Activated CD8-positive, alpha-beta T cell treated with anti-CD3 and anti-CD28 coated beads, Interleukin-2, amount 10 ng/mL, durations not matched to agents 7 days and 5 days (primary cell): ENCODE results near the gene EP300. TPM values are rescaled to one million over a fixed set of nuclear protein-coding genes. Genes with fewer than 3 reads are reported as not detected.
A peak's percentile ranks its signal among the peaks of the same experiment; 100 is the strongest.
"Not testable (repeated sequence)": the region's sequence is repeated elsewhere in the genome, so short reads cannot be mapped to it uniquely, and the experiment has no call there.

Experiments
- ATAC-seq: fragments of 150-1000 bp; cut with Tn5 transposase; one replicate; pipeline ENCODE4 v1.10.0; 2021; ENCODE audit warnings: moderate library complexity
- CTCF ChIA-PET: fragments of 350-600 bp; sonication (Branson Sonifier 250); formaldehyde crosslinking; loops from one replicate; lab custom pipeline; 2021; ENCODE audit warnings: antibody characterized with exemption; lab: Charles Lee
- POLR2A ChIA-PET: fragments of 350-600 bp; sonication (Branson Sonifier 250); formaldehyde crosslinking; loops from one replicate; lab custom pipeline; 2021; ENCODE audit warnings: antibody characterized with exemption; lab: Charles Lee
- DNase-seq: peaks from one replicate; pipeline ENCODE4 v3.0.0-alpha.2; 2020
- H3K27ac Mint-ChIP-seq: one replicate; pipeline ENCODE4 v1.8.0; 2021; ENCODE audit warnings: mild to moderate bottlenecking, mixed read lengths
- H3K27me3 Mint-ChIP-seq: one replicate; pipeline ENCODE4 v1.8.0; 2021; ENCODE audit warnings: low read depth, mixed read lengths
- H3K36me3 Mint-ChIP-seq: one replicate; pipeline ENCODE4 v1.8.0; 2021; ENCODE audit warnings: low read depth, mixed read lengths
- H3K4me1 Mint-ChIP-seq: one replicate; pipeline ENCODE4 v1.8.0; 2021; ENCODE audit warnings: low read depth, mixed read lengths
- H3K4me3 Mint-ChIP-seq: one replicate; pipeline ENCODE4 v1.8.0; 2021; ENCODE audit warnings: mild to moderate bottlenecking, mixed read lengths
- H3K9me3 Mint-ChIP-seq: one replicate; pipeline ENCODE4 v1.8.0; 2022; ENCODE audit warnings: mixed read lengths; ENCODE audit not compliant: insufficient read depth
- total RNA-seq, 2 experiments: library from RNA; stranded (reverse); gene quantifications; one replicate each; pipeline ENCODE4 v1.2.3, GENCODE V29; 2021

The EP300 gene
- total RNA-seq, 2 experiments from 2014 or later: 59.2 to 65.2 TPM

DNA sequence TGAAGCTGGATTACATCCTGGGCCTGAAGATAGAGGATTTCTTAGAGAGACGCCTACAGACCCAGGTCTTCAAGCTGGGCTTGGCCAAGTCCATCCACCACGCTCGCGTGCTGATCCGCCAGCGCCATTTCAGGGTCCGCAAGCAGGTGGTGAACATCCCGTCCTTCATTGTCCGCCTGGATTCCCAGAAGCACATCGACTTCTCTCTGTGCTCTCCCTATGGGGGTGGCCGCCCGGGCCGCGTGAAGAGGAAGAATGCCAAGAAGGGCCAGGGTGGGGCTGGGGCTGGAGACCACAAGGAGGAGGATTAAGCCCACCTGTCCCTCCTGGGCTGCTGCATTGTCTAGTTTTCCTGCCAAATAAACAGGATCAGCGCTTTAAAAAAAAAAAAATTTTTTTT lies 28.1 kb upstream of the EP300 start:
- H3K4me3 Mint-ChIP-seq, CTCF ChIA-PET: not testable (repeated sequence)

DNA sequence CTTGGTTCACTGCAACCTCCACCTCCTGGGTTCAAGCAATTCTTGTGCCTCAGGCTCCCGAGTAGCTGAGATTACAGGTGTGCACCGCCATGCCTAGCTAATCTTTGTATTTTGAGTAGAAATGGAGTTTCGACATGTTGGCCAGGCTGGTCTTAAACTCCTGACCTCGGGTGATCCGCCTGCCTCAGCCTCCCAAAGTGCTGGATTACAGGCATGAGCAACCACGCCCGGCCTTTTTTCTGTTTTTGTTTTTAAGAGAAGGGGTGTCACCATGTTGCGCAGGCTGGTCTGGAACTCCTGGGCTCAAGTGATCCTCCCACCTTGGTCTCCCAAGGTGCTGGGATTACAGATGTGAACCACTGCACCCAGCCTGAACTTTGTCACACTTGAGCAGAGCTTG lies 26.1 kb upstream of the EP300 start:
- H3K27ac Mint-ChIP-seq, H3K27me3 Mint-ChIP-seq, H3K9me3 Mint-ChIP-seq, DNase-seq, H3K36me3 Mint-ChIP-seq, H3K4me1 Mint-ChIP-seq, ATAC-seq, CTCF ChIA-PET, POLR2A ChIA-PET, H3K4me3 Mint-ChIP-seq: not testable (repeated sequence)

More for the DNA sequence above, 28.1 kb upstream of the EP300 start:
- H3K4me1 Mint-ChIP-seq, H3K9me3 Mint-ChIP-seq, POLR2A ChIA-PET, H3K36me3 Mint-ChIP-seq, H3K27me3 Mint-ChIP-seq, ATAC-seq, H3K27ac Mint-ChIP-seq, DNase-seq: not testable (repeated sequence)

DNA sequence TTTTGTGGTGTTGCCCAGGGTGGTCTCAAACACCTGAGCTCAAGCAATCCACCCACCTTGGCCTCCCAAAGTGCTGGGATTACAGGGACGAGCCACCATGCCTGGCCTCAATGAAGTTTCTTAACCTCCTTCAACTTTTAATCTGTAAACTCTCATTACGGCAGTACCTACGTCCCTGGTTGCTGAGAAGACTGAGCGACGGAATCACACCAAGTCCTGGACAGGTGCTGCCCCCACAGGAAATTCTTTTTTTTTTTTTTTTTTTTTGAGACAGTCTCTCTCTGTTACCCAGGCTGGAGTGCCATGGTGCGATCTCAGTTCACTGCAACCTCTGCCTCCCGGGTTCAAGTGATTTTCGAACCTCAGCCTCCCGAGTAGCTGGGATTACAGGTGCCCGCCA lies 24.4 kb upstream of the EP300 start:
- H3K4me3 Mint-ChIP-seq, H3K27me3 Mint-ChIP-seq, CTCF ChIA-PET, ATAC-seq, H3K36me3 Mint-ChIP-seq, H3K9me3 Mint-ChIP-seq, DNase-seq: not testable (repeated sequence)
- POLR2A ChIA-PET: interaction anchor here (0.6 to 1.6 kb wide), 3 partner anchors 24 to 123 kb away, joined by 3 to 4 read pairs (median 4); partner anchors contain the start of gene EP300
- Mint-ChIP-seq H3K4me1 (peaks cover 11% of the 10 kb centered on the region), H3K27ac (peak overlapping the region; percentile 52)

DNA sequence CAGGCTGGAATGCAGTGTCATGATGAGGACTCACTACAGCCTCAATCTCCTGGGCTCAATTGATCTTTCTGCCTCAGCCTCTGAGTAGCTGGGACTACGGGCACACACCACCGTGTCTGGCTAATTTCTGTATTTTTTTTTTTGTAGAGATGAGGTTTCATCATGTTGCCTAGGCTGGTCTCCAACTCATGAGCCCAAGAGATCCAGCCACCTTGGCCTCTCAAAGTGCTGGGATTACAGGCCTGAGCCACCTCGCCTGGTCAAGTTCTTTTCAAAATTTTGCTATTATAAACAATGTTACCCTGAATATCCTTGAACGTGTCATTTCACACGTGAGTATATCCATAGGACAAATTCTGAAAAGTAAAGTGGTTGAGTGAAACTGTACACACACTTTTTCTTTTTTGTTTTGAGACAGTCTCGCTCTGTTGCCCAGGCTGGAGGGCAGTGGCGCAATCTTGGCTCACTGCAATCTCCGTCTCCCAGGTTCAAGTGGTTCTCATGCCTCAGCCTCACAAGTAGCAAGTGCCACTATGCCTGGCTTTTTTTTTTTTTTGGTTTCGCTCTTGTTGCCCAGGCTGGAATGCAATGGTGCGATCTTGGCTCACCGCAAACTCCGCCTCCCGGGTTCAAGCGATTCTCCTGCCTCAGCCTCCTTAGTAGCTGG lies 21.6 kb upstream of the EP300 start:
- H3K36me3 Mint-ChIP-seq: no peaks in the 10 kb centered on the region
- H3K27ac Mint-ChIP-seq: no peak overlapping the region
- peaks cover 11% of the 10 kb centered on the region for H3K4me1 Mint-ChIP-seq
- POLR2A ChIA-PET: no interaction called here
- no peak overlapping the region for H3K4me3 Mint-ChIP-seq
- CTCF ChIA-PET: interaction anchor here (2.0 kb wide), 1 partner anchor 167 kb away, joined by 5 read pairs; no protein-coding TSS in a partner anchor
- DNase-seq (no peak), ATAC-seq (no peak)
- no peaks in the 10 kb centered on the region for H3K27me3 Mint-ChIP-seq
- H3K9me3 Mint-ChIP-seq: no peaks in the 10 kb centered on the region

GRCh38 chr22:41074061-41074460 lies 18.3 kb upstream of the EP300 start:
- CTCF ChIA-PET: no interaction called here
- POLR2A ChIA-PET: no interaction called here
- Mint-ChIP-seq H3K27me3 (no peaks in the 10 kb centered on the region), H3K9me3 (no peaks in the 10 kb centered on the region), H3K4me1 (peaks cover 4% of the 10 kb centered on the region), H3K4me3 (no peak overlapping the region), H3K27ac (no peak overlapping the region), H3K36me3 (no peaks in the 10 kb centered on the region)
- DNase-seq: no peak
- no peak for ATAC-seq

- Mint-ChIP-seq H3K9me3 (no peaks in the 10 kb centered on the region), H3K36me3 (no peaks in the 10 kb centered on the region), H3K27me3 (no peaks in the 10 kb centered on the region), H3K4me3 (no peak overlapping the region), H3K4me1 (peaks cover 2% of the 10 kb centered on the region), H3K27ac (no peak overlapping the region)
- DNase-seq: no peak
- CTCF ChIA-PET: no interaction called here
- POLR2A ChIA-PET: no interaction called here
- no peak for ATAC-seq
Measured at GRCh38 chr22:41074466-41074865, 17.9 kb upstream of the EP300 start.

DNA sequence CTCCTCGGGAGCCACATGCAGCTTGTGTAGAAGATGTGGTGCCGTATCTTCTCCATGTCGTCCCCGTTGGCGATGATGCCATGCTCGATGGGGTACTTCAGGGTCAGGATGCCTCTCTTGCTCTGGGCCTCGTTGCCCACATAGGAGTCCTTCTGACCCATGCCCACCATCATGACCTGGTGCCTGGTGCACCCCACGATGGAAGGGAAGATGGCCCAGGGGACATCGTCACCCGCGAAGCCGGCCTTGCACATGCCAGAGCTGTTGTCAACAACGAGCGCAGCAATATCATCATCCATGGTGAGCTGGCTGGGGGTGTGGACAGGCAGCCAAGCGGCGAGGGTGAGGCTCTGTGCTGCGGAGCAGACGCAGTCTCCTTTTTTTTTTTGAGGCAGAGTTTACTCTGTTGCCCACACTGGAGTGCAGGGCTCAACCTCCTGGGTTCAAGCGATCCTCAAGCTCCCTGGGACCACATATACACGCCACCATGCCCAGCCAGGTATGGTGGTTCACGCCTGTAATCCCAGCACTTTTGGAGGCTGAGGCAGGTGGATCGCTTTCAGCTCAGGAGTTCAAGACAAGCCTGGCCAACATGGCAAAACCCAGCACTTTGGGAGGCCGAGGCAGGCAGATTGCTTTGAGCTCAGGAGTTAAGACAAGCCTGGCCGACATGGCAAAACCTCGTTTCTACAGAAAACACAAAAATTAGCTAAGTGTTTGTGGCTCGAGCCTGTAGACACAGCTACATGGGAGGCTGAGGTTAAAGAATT lies 17.3 kb upstream of the EP300 start:
- H3K36me3 Mint-ChIP-seq: no peaks in the 10 kb centered on the region
- POLR2A ChIA-PET: no interaction called here
- H3K27ac Mint-ChIP-seq: no peak overlapping the region
- H3K27me3 Mint-ChIP-seq: no peaks in the 10 kb centered on the region
- no peaks in the 10 kb centered on the region for H3K9me3 Mint-ChIP-seq
- H3K4me3 Mint-ChIP-seq: no peak overlapping the region
- H3K4me1 Mint-ChIP-seq: peaks cover 2% of the 10 kb centered on the region
- DNase-seq (no peak), ATAC-seq (no peak)
- CTCF ChIA-PET: no interaction called here

DNA sequence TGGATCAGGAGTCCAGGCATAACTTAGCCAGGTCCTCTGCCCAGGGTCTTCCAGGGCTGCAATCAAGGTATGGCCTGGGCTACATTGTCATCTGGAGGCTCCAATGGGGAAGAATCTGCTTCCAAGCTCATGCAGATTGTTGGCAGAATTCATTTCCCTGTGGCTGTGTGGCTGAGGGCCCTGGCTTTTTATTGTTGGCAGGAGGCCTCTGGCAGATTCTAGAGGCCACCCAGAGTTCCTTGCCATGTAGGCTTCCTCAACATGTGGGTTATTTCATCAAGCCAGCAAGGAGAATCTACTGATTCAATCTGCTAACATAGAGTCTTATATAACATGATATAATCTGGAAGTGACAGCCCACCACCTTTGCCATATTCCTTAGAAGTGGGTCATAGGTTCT lies 16.4 kb upstream of the EP300 start:
- POLR2A ChIA-PET: no interaction called here
- CTCF ChIA-PET: no interaction called here
- Mint-ChIP-seq H3K4me3 (no peak overlapping the region), H3K36me3 (no peaks in the 10 kb centered on the region), H3K9me3 (no peaks in the 10 kb centered on the region), H3K27ac (no peak overlapping the region), H3K27me3 (no peaks in the 10 kb centered on the region), H3K4me1 (peaks cover 2% of the 10 kb centered on the region)
- ATAC-seq: no peak
- DNase-seq: no peak

GRCh38 chr22:41076857-41077256 lies 15.5 kb upstream of the EP300 start:
- peaks cover 2% of the 10 kb centered on the region for H3K4me1 Mint-ChIP-seq
- ChIA-PET CTCF (no interaction called here), POLR2A (no interaction called here)
- no peaks in the 10 kb centered on the region for H3K9me3 Mint-ChIP-seq
- H3K4me3 Mint-ChIP-seq: no peak overlapping the region
- DNase-seq (no peak), ATAC-seq (no peak)
- H3K27ac Mint-ChIP-seq: no peak overlapping the region
- H3K36me3 Mint-ChIP-seq: no peaks in the 10 kb centered on the region
- no peaks in the 10 kb centered on the region for H3K27me3 Mint-ChIP-seq

- H3K9me3 Mint-ChIP-seq: no peaks in the 10 kb centered on the region
- DNase-seq: no peak
- ATAC-seq: no peak
- ChIA-PET POLR2A (interaction anchor here (1.3 kb wide), 1 partner anchor 127 kb away, joined by 3 read pairs; the partner anchor contains the start of gene RBX1), CTCF (no interaction called here)
- no peaks in the 10 kb centered on the region for H3K36me3 Mint-ChIP-seq
- no peak overlapping the region for H3K27ac Mint-ChIP-seq
- H3K4me3 Mint-ChIP-seq: no peak overlapping the region
- H3K4me1 Mint-ChIP-seq: no peaks in the 10 kb centered on the region
- no peaks in the 10 kb centered on the region for H3K27me3 Mint-ChIP-seq
Measured at GRCh38 chr22:41078931-41079330, 13.5 kb upstream of the EP300 start.

- Mint-ChIP-seq H3K36me3 (peaks cover 3% of the 10 kb centered on the region), H3K4me3 (no peak overlapping the region), H3K4me1 (peaks cover 5% of the 10 kb centered on the region), H3K9me3 (no peaks in the 10 kb centered on the region), H3K27me3 (no peaks in the 10 kb centered on the region), H3K27ac (no peak overlapping the region)
- ChIA-PET POLR2A (no interaction called here), CTCF (no interaction called here)
- DNase-seq: no peak
- ATAC-seq: no peak
Measured at GRCh38 chr22:41085842-41086241, 6.5 kb upstream of the EP300 start.
